HEK293 (cell line): ENCODE data around the gene PCDHGB2.
"Not testable (repeated sequence)": the region's sequence is repeated elsewhere in the genome, so short reads cannot be mapped to it uniquely, and the experiment has no call there.

Experiments
- CTCF ChIA-PET: fragments of 350-600 bp; formaldehyde crosslinking; extraction: SDS; loops from one replicate; lab custom pipeline; 2021; ENCODE audit warnings: antibody characterized with exemption; lab: Yijun Ruan, JAX
- POLR2A ChIA-PET: fragments of 300-600 bp; formaldehyde crosslinking; extraction: SDS; loops from one replicate; lab custom pipeline; 2020; ENCODE audit warnings: antibody characterized with exemption, inconsistent platforms; lab: Yijun Ruan, JAX
- H3K27ac ChIP-seq: fragments of 200-500 bp; sonication (Bioruptor generic); 2 replicates; pipeline ENCODE4 v1.5.1; 2014; ENCODE audit warnings: low read depth, low read length, control low read depth, inconsistent platforms; ENCODE audit errors: extremely low read depth
- H3K36me3 ChIP-seq, 2 experiments: fragments of 200-500 bp in 1 of 2; sonication (Bioruptor generic) in 1 of 2; 1 replicate in 1 of 2; 2 replicates in 1 of 2; pipeline ENCODE4 v1.5.1; 2014 to 2017; ENCODE audit warnings: inconsistent platforms in 2 of 2, low read length in 2 of 2; ENCODE audit not compliant: control insufficient read depth in 2 of 2, insufficient read depth in 1 of 2
- H3K4me1 ChIP-seq: fragments of 200-500 bp; sonication (Bioruptor generic); 2 replicates; pipeline ENCODE4 v1.5.1; 2014; ENCODE audit warnings: mild to moderate bottlenecking, low read length, inconsistent platforms; ENCODE audit not compliant: control insufficient read depth, insufficient read depth
- H3K4me3 ChIP-seq: 2 replicates; pipeline ENCODE4 v1.5.1; 2011; ENCODE audit warnings: low read depth, mild to moderate bottlenecking, control low read depth, low read length, moderate library complexity
- H3K9me3 ChIP-seq: fragments of 200-500 bp; sonication (Bioruptor generic); 2 replicates; pipeline ENCODE4 v1.5.1; 2014; ENCODE audit warnings: low read depth, low read length, inconsistent platforms; ENCODE audit not compliant: control insufficient read depth, insufficient read depth
- BCL11A ChIP-seq: fragments of 450-650 bp; formaldehyde crosslinking; IDR thresholded peaks from 2 replicates; pipeline ENCODE4 v1.5.1; 2016; ENCODE audit warnings: low read depth, missing biosample characterization, missing genetic modification characterization
- HOXA7 ChIP-seq: sonication (generic); formaldehyde crosslinking; IDR thresholded peaks from 2 replicates; pipeline ENCODE4 v1.8.1; 2022; ENCODE audit warnings: missing genetic modification reagents, borderline replicate concordance
- IKZF3 ChIP-seq: fragments of 450-650 bp; IDR thresholded peaks from 2 replicates; pipeline ENCODE4 v1.5.0; 2018; ENCODE audit warnings: missing biosample characterization, mild to moderate bottlenecking, missing genetic modification characterization, moderate library complexity
- SETDB1 ChIP-seq: IDR thresholded peaks from one replicate; pipeline ENCODE4 v1.6.1; 2017; ENCODE audit warnings: mild to moderate bottlenecking, low read length, moderate library complexity, mixed read lengths; ENCODE audit not compliant: insufficient read length
- ZNF138 ChIP-seq: fragments of 450-650 bp; formaldehyde crosslinking; IDR thresholded peaks from 2 replicates; pipeline ENCODE4 v1.5.1; 2016; ENCODE audit warnings: missing biosample characterization, missing genetic modification characterization, borderline replicate concordance
- ZNF155 ChIP-seq: fragments of 450-650 bp; formaldehyde crosslinking; IDR thresholded peaks from 2 replicates; pipeline ENCODE4 v1.5.1; 2016; ENCODE audit warnings: missing biosample characterization, missing genetic modification characterization
- ZNF175 ChIP-seq: fragments of 450-650 bp; formaldehyde crosslinking; IDR thresholded peaks from 2 replicates; pipeline ENCODE4 v1.5.1; 2016; ENCODE audit warnings: missing biosample characterization, missing genetic modification characterization
- ZNF184 ChIP-seq: fragments of 450-650 bp; IDR thresholded peaks from 2 replicates; pipeline ENCODE4 v1.5.1; 2018; ENCODE audit warnings: missing biosample characterization, mild to moderate bottlenecking, missing genetic modification characterization
- ZNF19 ChIP-seq: fragments of 450-650 bp; formaldehyde crosslinking; IDR thresholded peaks from 2 replicates; pipeline ENCODE4; 2016; ENCODE audit warnings: missing biosample characterization, missing genetic modification characterization, low read depth
- ZNF311 ChIP-seq: fragments of 450-650 bp; formaldehyde crosslinking; IDR thresholded peaks from 2 replicates; pipeline ENCODE4 v1.5.1; 2017; ENCODE audit warnings: missing biosample characterization, missing genetic modification characterization, borderline replicate concordance
- ZNF394 ChIP-seq: fragments of 450-650 bp; formaldehyde crosslinking; IDR thresholded peaks from 2 replicates; pipeline ENCODE4 v1.5.1; 2016; ENCODE audit warnings: missing biosample characterization, missing genetic modification characterization, mild to moderate bottlenecking, moderate library complexity, borderline replicate concordance
- ZNF423 ChIP-seq: fragments of 450-650 bp; formaldehyde crosslinking; IDR thresholded peaks from 2 replicates; pipeline ENCODE4 v1.5.1; 2016; ENCODE audit warnings: missing biosample characterization, missing genetic modification characterization
- ZNF521 ChIP-seq: fragments of 450-650 bp; formaldehyde crosslinking; IDR thresholded peaks from 2 replicates; pipeline ENCODE4 v1.5.1; 2017; ENCODE audit warnings: missing biosample characterization, mild to moderate bottlenecking, missing genetic modification characterization
- ZNF701 ChIP-seq: fragments of 450-650 bp; formaldehyde crosslinking; IDR thresholded peaks from 2 replicates; pipeline ENCODE4 v1.5.1; 2016; ENCODE audit warnings: missing biosample characterization, missing genetic modification characterization
- ZNF707 ChIP-seq: fragments of 450-650 bp; formaldehyde crosslinking; IDR thresholded peaks from 2 replicates; pipeline ENCODE4 v1.5.1; 2016; ENCODE audit warnings: missing biosample characterization, missing genetic modification characterization
- TF ChIP-seq, protein P1 (sequence below): sonication (generic); formaldehyde crosslinking; IDR thresholded peaks from 2 replicates; pipeline ENCODE4 v1.8.1; 2022; ENCODE audit warnings: mild to moderate bottlenecking, moderate library complexity, missing genetic modification reagents
- TF ChIP-seq, protein P2 (sequence below): fragments of 450-650 bp; formaldehyde crosslinking; IDR thresholded peaks from 2 replicates; pipeline ENCODE4 v1.5.1; 2016; ENCODE audit warnings: missing biosample characterization, missing genetic modification characterization

PCDHGB2 gene

DNA sequence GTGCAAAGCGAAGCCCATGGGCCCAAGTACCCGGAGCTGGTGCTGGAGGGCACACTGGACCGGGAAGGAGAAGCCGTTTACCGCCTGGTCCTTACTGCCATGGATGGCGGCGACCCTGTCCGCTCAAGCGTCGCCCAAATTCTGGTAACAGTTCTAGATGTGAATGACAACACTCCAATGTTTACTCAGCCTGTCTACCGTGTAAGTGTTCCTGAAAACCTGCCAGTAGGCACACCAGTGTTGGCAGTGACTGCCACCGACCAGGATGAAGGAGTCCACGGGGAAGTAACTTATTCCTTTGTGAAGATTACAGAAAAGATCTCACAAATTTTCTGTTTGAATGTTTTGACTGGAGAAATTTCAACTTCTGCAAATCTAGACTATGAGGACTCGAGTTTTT is 14.8 kb downstream of the PCDHGB2 start:
- H3K4me1 ChIP-seq, result no peaks in the 10 kb centered on the region
- no peaks in the 10 kb centered on the region for H3K36me3 ChIP-seq
- no peak for TF ChIP-seq ZNF138 (tag by site-specific recombination)
- no peak for TF ChIP-seq ZNF394 (tag by site-specific recombination)
- TF ChIP-seq ZNF311 (tag by site-specific recombination), result no peak
- no peak for TF ChIP-seq ZNF521 (tag by site-specific recombination)
- TF ChIP-seq SETDB1, result no peak
- no peak for TF ChIP-seq BCL11A (tag by site-specific recombination)
- no peak for TF ChIP-seq ZNF707 (tag by site-specific recombination)
- TF ChIP-seq IKZF3, result no peak
- TF ChIP-seq, protein P1, sequence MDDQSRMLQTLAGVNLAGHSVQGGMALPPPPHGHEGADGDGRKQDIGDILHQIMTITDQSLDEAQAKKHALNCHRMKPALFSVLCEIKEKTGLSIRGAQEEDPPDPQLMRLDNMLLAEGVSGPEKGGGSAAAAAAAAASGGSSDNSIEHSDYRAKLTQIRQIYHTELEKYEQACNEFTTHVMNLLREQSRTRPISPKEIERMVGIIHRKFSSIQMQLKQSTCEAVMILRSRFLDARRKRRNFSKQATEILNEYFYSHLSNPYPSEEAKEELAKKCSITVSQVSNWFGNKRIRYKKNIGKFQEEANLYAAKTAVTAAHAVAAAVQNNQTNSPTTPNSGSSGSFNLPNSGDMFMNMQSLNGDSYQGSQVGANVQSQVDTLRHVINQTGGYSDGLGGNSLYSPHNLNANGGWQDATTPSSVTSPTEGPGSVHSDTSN (CRISPR knock-in tag), result no peak
- no peak for TF ChIP-seq ZNF155
- TF ChIP-seq ZNF184, result no peak
- no peak for TF ChIP-seq ZNF175 (tag by site-specific recombination)
- TF ChIP-seq ZNF423, result no peak
- no peak for TF ChIP-seq ZNF19
- TF ChIP-seq ZNF701 (tag by site-specific recombination), result no peak
- TF ChIP-seq, protein P2, sequence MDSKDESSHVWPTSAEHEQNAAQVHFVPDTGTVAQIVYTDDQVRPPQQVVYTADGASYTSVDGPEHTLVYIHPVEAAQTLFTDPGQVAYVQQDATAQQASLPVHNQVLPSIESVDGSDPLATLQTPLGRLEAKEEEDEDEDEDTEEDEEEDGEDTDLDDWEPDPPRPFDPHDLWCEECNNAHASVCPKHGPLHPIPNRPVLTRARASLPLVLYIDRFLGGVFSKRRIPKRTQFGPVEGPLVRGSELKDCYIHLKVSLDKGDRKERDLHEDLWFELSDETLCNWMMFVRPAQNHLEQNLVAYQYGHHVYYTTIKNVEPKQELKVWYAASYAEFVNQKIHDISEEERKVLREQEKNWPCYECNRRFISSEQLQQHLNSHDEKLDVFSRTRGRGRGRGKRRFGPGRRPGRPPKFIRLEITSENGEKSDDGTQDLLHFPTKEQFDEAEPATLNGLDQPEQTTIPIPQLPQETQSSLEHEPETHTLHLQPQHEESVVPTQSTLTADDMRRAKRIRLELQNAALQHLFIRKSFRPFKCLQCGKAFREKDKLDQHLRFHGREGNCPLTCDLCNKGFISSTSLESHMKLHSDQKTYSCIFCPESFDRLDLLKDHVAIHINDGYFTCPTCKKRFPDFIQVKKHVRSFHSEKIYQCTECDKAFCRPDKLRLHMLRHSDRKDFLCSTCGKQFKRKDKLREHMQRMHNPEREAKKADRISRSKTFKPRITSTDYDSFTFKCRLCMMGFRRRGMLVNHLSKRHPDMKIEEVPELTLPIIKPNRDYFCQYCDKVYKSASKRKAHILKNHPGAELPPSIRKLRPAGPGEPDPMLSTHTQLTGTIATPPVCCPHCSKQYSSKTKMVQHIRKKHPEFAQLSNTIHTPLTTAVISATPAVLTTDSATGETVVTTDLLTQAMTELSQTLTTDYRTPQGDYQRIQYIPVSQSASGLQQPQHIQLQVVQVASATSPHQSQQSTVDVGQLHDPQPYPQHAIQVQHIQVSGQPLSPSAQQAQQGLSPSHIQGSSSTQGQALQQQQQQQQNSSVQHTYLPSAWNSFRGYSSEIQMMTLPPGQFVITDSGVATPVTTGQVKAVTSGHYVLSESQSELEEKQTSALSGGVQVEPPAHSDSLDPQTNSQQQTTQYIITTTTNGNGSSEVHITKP, result no peak
- no peak for TF ChIP-seq HOXA7 (CRISPR knock-in tag)
- POLR2A ChIA-PET, result no interaction called here
- no peak overlapping the region for H3K4me3 ChIP-seq
- H3K27ac ChIP-seq, result no peak overlapping the region
- H3K9me3 ChIP-seq, result no peaks in the 10 kb centered on the region; the same call in 1 of the 2 replicates
- CTCF ChIA-PET, result interaction anchor here (0.6 to 3.3 kb wide), 15 partner anchors 13 to 1614 kb away, joined by 3 to 14 read pairs (median 4); partner anchors contain the start of genes PCDHB11, PCDHB15, PCDHGA11 and PCDHGA8

DNA sequence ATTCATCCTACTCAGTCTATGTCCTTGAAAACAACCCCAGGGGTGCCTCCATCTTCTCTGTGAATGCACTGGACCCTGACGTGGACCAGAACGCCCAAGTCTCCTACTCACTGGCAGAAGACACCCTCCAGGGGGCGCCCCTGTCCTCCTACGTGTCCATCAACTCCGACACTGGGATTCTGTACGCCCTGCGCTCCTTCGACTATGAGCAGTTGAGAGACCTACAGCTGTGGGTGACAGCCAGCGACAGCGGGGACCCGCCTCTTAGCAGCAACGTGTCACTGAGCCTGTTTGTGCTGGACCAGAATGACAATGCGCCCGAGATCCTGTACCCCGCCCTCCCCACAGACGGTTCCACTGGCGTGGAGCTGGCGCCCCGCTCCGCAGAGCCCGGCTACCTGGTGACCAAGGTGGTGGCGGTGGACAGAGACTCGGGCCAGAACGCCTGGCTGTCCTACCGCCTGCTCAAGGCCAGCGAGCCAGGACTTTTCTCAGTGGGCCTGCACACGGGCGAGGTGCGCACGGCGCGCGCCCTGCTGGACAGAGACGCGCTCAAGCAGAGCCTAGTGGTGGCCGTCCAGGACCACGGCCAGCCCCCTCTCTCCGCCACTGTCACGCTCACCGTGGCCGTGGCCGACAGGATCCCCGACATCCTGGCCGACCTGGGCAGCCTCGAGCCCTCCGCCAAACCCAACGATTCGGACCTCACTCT is 15.8 kb downstream of the PCDHGB2 start:
- CTCF ChIA-PET, result interaction anchor here (0.7 to 3.3 kb wide), 4 partner anchors 22 to 188 kb away, joined by 3 to 11 read pairs (median 8); partner anchors contain the start of gene PCDHGB5
- not testable (repeated sequence) for H3K9me3 ChIP-seq, H3K27ac ChIP-seq

More for the DNA sequence above, 15.8 kb downstream of the PCDHGB2 start:
- H3K4me1 ChIP-seq, H3K4me3 ChIP-seq, POLR2A ChIA-PET, H3K36me3 ChIP-seq: not testable (repeated sequence)
